HG03571 (cell line): ENCODE measurements around the gene GLIS2.

Experiments used
- ATAC-seq: cut with Tn5 transposase; IDR thresholded peaks from one replicate; pipeline ENCODE4 v1.9.1; 2021; ENCODE audit not compliant: unreplicated experiment

Gene GLIS2

DNA sequence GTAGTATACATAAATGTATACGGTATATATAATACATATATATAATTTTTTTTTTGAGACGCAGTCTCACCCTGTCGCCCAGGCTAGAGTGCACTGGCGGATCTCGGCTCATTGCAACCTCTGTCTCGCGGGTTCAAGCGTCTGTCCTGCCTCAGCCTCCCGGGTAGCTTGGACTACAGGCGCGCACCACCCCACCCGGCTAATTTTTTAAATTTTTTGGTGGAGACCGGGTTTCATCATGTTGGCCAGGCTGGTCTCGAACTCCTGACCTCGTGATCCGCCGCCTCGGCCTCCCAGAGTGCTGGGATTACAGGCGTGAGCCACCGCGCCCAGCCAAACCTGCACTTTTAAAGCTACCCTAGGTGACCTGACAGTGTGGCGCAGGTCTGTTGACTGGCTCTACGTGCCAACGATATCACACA, 34.5 kb downstream of the GLIS2 start:
- ATAC-seq, result peak; percentile 4

DNA sequence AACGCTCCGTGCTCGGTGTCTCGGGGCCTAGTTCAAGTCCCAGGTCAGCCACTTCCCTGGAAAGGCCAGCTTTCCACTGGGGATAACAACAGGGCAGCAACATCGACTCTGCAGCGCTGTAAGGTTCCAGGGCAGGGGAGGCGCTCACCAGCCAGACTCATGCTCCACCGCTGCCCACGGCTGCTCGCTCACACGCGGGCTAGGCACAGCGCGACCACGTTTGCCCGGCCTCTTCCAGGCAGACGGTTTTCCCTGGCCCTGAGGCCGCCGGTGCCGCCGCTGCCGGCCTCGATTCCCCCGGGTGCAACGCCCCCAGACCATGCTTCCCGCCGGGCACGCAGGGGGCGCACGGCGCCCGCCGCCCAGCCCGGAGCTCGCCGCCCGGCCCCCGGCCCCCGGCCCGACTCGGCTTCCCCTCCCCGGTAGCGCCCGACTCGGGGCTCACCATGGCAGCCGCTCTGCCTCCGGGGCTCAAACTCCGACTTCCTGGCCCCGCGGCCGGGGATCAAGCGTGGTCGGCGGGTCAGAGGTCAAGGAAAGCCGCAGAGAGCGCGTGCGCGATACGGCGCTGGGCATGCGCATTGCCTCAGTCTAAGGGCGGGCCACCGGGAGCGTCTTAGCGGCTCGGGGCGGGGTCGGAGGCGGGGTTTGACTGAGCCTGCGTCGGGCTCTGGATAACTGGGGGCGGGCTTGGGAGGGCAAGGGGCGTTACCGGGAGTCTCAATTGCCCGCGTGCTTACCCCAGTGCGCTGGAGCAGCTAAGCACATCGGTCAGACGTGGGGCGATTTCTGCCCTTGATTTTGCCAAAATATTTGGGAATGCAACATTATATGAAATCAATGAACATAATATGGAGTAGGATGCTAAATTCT, 35.2 kb downstream of the GLIS2 start, which contains the start of gene PAM16:
Gene PAM16, minus strand, starts transcription at position 535 of the 873 bp plus-strand sequence. Its CDS starts 87 bp downstream, at position 448.
- peak; percentile 76 for ATAC-seq

GRCh38 chr16:4351880-4352279, 36.0 kb downstream of the GLIS2 start:
- no peak for ATAC-seq

- ATAC-seq, result no peak
Observed at GRCh38 chr16:4352843-4353242, 37.0 kb downstream of the GLIS2 start.

DNA sequence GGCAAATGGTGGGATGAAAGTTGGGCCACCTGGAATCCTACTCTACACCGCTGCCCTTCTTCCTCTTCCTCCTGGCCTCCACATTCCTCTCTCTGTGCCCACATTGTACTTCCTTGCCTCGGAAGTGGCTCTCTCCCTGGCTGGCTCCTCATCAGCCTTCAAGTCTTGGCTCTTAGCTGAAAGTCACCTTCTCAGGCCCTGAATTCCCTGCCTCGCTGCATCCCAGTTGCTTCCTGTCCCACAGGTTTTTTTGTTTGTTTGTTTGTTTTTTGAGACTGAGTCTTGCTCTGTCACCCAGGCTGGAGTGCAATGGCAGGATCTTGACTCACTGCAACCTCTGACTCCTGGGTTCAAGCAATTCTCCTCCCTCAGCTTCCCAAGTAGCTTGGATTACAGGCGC, 37.8 kb downstream of the GLIS2 start:
- ATAC-seq, result no peak

GRCh38 chr16:4354512-4355409, 38.9 kb downstream of the GLIS2 start:
- ATAC-seq, result no peak

DNA sequence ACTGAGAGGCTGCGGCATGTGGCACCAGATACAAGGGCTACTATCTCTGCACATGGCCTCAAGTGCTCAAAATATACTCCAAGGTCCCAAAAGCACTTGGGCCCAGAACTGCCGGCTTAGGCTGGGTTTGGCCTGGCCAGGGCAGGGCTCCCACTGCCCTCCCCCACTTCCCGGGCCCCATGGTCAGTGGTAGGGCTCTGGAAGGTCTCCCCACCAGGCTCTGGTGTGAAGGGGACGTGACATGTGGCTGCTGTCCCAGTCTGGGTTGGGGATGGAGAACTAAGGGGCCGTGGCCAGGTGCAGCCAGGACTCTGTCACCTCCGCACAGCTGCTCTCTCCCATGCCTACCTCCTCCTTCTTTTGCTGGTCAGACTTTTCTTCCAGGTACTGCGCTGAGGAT, 41.0 kb downstream of the GLIS2 start:
- no peak for ATAC-seq

DNA sequence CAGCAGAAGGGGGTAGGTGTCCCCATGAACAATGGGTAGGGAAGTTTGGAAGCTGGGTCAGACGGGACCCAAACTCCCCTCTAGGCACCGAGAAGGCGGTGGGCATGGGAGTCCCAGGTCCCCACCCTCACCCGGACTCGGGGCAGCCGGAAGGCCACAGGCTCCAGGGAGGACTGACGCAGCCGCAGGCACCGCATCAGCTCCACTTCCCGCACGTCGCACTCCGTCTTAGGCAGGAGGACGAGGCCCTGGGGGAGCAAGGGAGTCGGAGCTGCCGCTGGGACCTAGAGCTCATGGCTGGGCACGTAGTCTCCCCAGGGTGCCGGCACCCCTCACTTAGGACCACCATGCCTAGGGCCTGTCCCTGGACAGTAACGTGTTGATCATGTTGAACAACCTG, 42.4 kb downstream of the GLIS2 start:
- no peak for ATAC-seq

DNA sequence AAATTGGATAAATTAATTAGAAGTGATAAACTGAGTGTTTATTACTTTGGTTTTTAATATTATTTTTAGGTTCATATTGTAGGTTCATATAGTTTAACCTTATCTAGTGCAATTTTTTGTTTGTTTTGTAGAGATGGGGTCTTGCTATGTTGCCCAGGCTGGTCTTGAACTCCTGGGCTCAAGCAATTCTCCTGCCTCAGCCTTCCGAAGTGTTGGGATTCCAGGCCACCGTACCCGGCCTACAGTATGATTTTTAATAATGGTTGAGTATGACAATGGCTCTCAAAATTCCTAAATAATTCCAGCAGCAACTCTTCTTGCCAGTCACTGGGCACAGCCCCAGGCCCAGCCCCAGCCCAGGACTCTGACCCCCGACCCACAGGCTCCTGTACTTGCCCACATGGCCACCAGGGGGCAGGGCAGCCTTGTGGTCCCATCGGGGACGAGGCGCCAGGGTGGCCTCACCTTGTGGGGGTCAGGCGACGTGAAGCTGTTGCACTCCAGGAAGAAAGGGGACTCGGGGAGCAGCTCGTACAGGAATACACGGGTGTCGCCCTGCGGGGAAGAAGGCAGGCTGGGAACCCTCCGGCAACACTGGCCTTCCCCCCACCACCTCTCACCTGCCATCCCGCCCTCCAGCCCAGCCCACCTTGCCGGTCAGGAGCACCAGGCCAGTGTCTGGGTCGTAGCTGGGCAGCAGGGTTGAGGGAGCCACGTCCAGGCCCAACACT, 43.1 kb downstream of the GLIS2 start:
- no peak for ATAC-seq

GRCh38 chr16:4359914-4360313, 44.0 kb downstream of the GLIS2 start:
- ATAC-seq, result no peak

- no peak for ATAC-seq
Observed at GRCh38 chr16:4360538-4361021, 44.7 kb downstream of the GLIS2 start.

- no peak for ATAC-seq
Observed at GRCh38 chr16:4361033-4361943, 45.4 kb downstream of the GLIS2 start.

DNA sequence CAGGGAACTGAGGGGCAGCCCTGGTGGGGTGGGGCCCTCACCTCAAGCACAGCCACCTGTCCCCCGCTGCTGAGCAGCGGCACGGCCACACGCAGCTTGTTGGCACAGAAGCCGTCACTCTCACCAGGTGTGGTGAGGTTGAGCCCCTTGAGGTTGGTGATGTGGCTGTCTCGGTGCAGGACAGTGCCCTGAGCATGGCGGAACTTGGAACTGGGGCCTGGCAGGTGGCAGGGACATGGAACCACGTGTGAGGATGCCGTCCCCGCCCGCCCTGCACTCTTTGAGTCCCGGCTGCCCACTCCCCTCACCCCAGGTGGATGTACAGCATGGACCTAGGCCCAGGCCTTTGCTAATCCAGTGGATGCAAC, 46.1 kb downstream of the GLIS2 start:
- ATAC-seq, result no peak

GRCh38 chr16:4362476-4363135, 46.7 kb downstream of the GLIS2 start:
- no peak for ATAC-seq

- no peak for ATAC-seq
Observed at GRCh38 chr16:4364196-4365013, 48.5 kb downstream of the GLIS2 start.

GRCh38 chr16:4365014-4365406, 49.1 kb downstream of the GLIS2 start:
- ATAC-seq, result no peak

DNA sequence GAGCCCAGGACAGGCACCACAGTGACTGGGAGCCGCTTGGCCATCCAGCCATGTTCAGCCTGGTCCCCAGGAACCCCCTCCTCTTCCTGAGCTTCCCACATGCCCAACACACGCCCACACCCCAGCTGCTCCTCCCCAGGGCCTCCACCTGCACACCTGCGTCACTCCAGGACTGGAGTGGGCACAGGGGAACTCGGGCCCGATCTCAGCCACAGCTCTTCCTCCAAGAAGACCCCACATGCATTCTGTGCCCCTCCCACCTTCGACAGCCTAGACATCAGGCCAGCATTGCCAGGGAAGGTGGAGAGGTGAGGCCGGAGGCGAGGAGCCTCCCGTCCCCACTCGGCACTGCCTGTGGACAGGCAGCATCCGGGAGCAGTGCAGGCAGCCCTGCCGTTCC, 49.7 kb downstream of the GLIS2 start:
- ATAC-seq, result no peak

DNA sequence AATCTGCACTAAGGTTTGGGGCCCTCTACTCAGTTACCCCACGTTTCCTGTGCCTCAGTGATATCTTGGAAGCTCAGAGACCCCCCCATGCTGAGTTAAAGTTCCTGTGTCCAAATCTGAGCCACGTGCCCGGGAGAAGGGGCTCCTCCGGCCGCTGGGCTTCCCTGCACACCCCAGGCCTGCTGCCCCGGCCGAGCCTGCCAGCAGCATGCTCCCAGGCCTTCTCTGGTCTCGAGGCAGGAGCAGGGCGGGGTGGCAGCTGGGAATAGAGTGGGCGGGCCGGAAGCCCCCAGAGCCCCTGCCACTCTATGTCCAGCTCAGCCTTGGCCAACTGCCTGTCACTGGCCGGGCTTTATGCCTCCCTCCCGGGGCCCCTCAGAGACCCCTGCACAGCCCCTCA, 50.1 kb downstream of the GLIS2 start:
- no peak for ATAC-seq
